HCT116 (cell line): ENCODE results near the gene GUCY2C. TPM values are rescaled to one million over a fixed set of nuclear protein-coding genes. Genes with fewer than 3 reads are reported as not detected.

ENCODE experiments used
- ATAC-seq: fragments of 200-7000 bp; cut with Tn5 transposase; 2 replicates; pipeline ENCODE4 v1.9.1; 2020; ENCODE audit warnings: mild to moderate bottlenecking, moderate library complexity
- BruUV-seq: library from RNA; stranded (reverse); fragments of 400-500 nt; replicated peaks from 2 replicates; lab custom pipeline; 2021; lab: Mats Ljungman, UMichigan
- CTCF ChIA-PET: fragments of 300-600 bp; sonication (Branson Sonifier 250); formaldehyde crosslinking; loops from one replicate; lab custom pipeline; 2021; ENCODE audit warnings: antibody characterized with exemption; lab: Charles Lee
- POLR2A ChIA-PET: fragments of 300-600, 350-600 bp; sonication (Branson Sonifier 250); formaldehyde crosslinking; loops from one replicate; lab custom pipeline; 2021; ENCODE audit warnings: antibody characterized with exemption; lab: Charles Lee
- RAD21 ChIA-PET, 2 experiments: fragments of 300-600 bp; sonication (Branson Sonifier 250); formaldehyde crosslinking; loops; one replicate each; lab custom pipeline; 2023; ENCODE audit warnings: low total read pairs in 2 of 2; ENCODE audit not compliant: uncharacterized antibody in 2 of 2, unreplicated experiment in 2 of 2, low non-redundant PET in 1 of 2; lab: Charles Lee
- DNase-seq: peaks from one replicate; pipeline ENCODE4 v3.0.0-alpha.2; 2010; ENCODE audit warnings: low read depth, low spot score
- H2AFZ ChIP-seq: fragments of 200-600 bp; shearing (Covaris generic), sonication (generic); 2 replicates; pipeline ENCODE4 v1.6.1; 2017; ENCODE audit warnings: low read depth, mixed run types, mixed read lengths, antibody characterized with exemption, low read length; ENCODE audit not compliant: poor library complexity, severe bottlenecking
- H3K27ac ChIP-seq: 2 replicates; pipeline ENCODE4 v1.5.1; 2012; ENCODE audit warnings: low read depth, low read length
- H3K27me3 ChIP-seq: fragments of 200-600 bp; sonication (generic); 2 replicates; pipeline ENCODE4 v1.6.1; 2016; ENCODE audit warnings: mixed run types, low read length, mixed read lengths; ENCODE audit not compliant: insufficient read depth
- H3K36me3 ChIP-seq, 2 experiments: fragments of 200-500 bp in 1 of 2; fragments of 200-600 bp in 1 of 2; sonication (Bioruptor generic) in 1 of 2; sonication (generic) in 1 of 2; 2 replicates each; pipeline versions ENCODE4 v1.5.1 to v1.6.1; 2014 to 2016; ENCODE audit warnings: low read length in 2 of 2, inconsistent platforms in 1 of 2, mixed read lengths in 1 of 2, mixed run types in 1 of 2; ENCODE audit not compliant: insufficient read depth in 2 of 2, control insufficient read depth in 1 of 2
- H3K4me1 ChIP-seq, 2 experiments: fragments of 200-600 bp in 1 of 2; sonication (generic) in 1 of 2; 2 replicates each; pipeline versions ENCODE4 v1.5.1 to v1.6.1; 2012 to 2017; ENCODE audit warnings: low read length in 2 of 2, inconsistent platforms in 1 of 2, mild to moderate bottlenecking in 1 of 2, mixed read lengths in 1 of 2, mixed run types in 1 of 2, moderate library complexity in 1 of 2; ENCODE audit not compliant: insufficient read depth in 2 of 2, control insufficient read depth in 1 of 2
- H3K4me2 ChIP-seq: fragments of 200-600 bp; sonication (generic); 2 replicates; pipeline ENCODE4 v1.6.1; 2017; ENCODE audit warnings: mixed run types, low read length, mixed read lengths
- H3K4me3 ChIP-seq, 2 experiments: fragments of 200-600 bp in 1 of 2; sonication (generic) in 1 of 2; replicated peaks in 1 of 2; 2 replicates each; pipeline ENCODE4 v1.5.1; 2011 to 2016; ENCODE audit warnings: low read length in 2 of 2, control low read depth in 1 of 2, low read depth in 1 of 2, mild to moderate bottlenecking in 1 of 2, mixed read lengths in 1 of 2, mixed run types in 1 of 2
- H3K79me2 ChIP-seq: fragments of 200-600 bp; sonication (generic); 2 replicates; pipeline ENCODE4 v1.6.1; 2017; ENCODE audit warnings: mild to moderate bottlenecking, mixed run types, low read length, moderate library complexity, mixed read lengths; ENCODE audit not compliant: insufficient read depth
- H3K9ac ChIP-seq: fragments of 200-600 bp; sonication (generic); 2 replicates; pipeline ENCODE4 v1.6.1; 2016; ENCODE audit warnings: low read length, mixed read lengths
- H3K9me2 ChIP-seq: fragments of 200-600 bp; sonication (generic), shearing (Covaris generic); 2 replicates; pipeline ENCODE4 v1.6.1; 2017; ENCODE audit warnings: mixed run types, mild to moderate bottlenecking, moderate library complexity; ENCODE audit not compliant: insufficient read depth
- H3K9me3 ChIP-seq, 2 experiments: fragments of 200-500 bp in 1 of 2; fragments of 200-600 bp in 1 of 2; sonication (Bioruptor generic) in 1 of 2; sonication (generic) in 1 of 2; 2 replicates each; pipeline ENCODE4 v1.6.1; 2014 to 2017; ENCODE audit warnings: low read length in 2 of 2, mixed read lengths in 2 of 2, inconsistent platforms in 1 of 2, low read depth in 1 of 2, mild to moderate bottlenecking in 1 of 2, mixed run types in 1 of 2, moderate library complexity in 1 of 2; ENCODE audit not compliant: control insufficient read depth in 1 of 2, insufficient read depth in 1 of 2
- H4K20me1 ChIP-seq: fragments of 200-600 bp; sonication (generic), shearing (Covaris generic); 2 replicates; pipeline ENCODE4 v1.6.1; 2017; ENCODE audit warnings: mixed run types, mild to moderate bottlenecking, moderate library complexity; ENCODE audit not compliant: insufficient read depth
- CBX3 ChIP-seq: IDR thresholded peaks from 2 replicates; pipeline ENCODE4 v1.6.1; 2012; ENCODE audit warnings: low read depth
- EGR1 ChIP-seq: IDR thresholded peaks from 2 replicates; pipeline ENCODE4 v1.6.1; 2012; ENCODE audit warnings: low read depth
- ELF1 ChIP-seq: IDR thresholded peaks from 2 replicates; pipeline ENCODE4 v1.6.1; 2012; ENCODE audit warnings: low read depth, borderline replicate concordance
- EZH2 ChIP-seq: fragments of 200-600 bp; sonication (generic); IDR thresholded peaks from 2 replicates; pipeline ENCODE4 v1.6.1; 2017; ENCODE audit warnings: antibody characterized with exemption, mixed run types
- EZH2phosphoT487 ChIP-seq: fragments of 200-600 bp; IDR thresholded peaks from 2 replicates; pipeline ENCODE4 v1.6.1; 2018; ENCODE audit warnings: antibody characterized with exemption, borderline replicate concordance
- FOSL1 ChIP-seq: IDR thresholded peaks from 2 replicates; pipeline ENCODE4 v1.6.1; 2012; ENCODE audit warnings: low read depth
- MAX ChIP-seq: IDR thresholded peaks from 2 replicates; pipeline ENCODE4 v1.6.1; 2012
- POLR2A ChIP-seq: IDR thresholded peaks from 2 replicates; pipeline ENCODE4 v1.7.0; 2011; ENCODE audit warnings: borderline replicate concordance; ENCODE audit not compliant: insufficient read depth, insufficient read length; ENCODE audit errors: extremely low read depth
- POLR2AphosphoS5 ChIP-seq: IDR thresholded peaks from 2 replicates; pipeline ENCODE4 v1.6.1; 2011; ENCODE audit warnings: mild to moderate bottlenecking, low read depth, low read length, moderate library complexity
- RAD21 ChIP-seq: IDR thresholded peaks from 2 replicates; pipeline ENCODE4 v1.6.1; 2012; ENCODE audit warnings: low read depth, mild to moderate bottlenecking
- SIN3A ChIP-seq: IDR thresholded peaks from 2 replicates; pipeline ENCODE4 v1.6.1; 2012; ENCODE audit warnings: low read depth
- SRF ChIP-seq: IDR thresholded peaks from 2 replicates; pipeline ENCODE4 v1.6.1; 2012; ENCODE audit warnings: low read depth
- TCF7L2 ChIP-seq: IDR thresholded peaks from 2 replicates; pipeline ENCODE4 v1.7.0; 2011; ENCODE audit warnings: borderline replicate concordance, inconsistent platforms; ENCODE audit not compliant: insufficient read depth, insufficient read length; ENCODE audit errors: extremely low read depth
- YY1 ChIP-seq: IDR thresholded peaks from 2 replicates; pipeline ENCODE4 v1.6.1; 2011; ENCODE audit warnings: low read length, low read depth, moderate library complexity, mild to moderate bottlenecking; ENCODE audit not compliant: insufficient replicate concordance; ENCODE audit errors: extremely low read depth
- ZBTB33 ChIP-seq: IDR thresholded peaks from 2 replicates; pipeline ENCODE4 v1.6.1; 2011; ENCODE audit warnings: mild to moderate bottlenecking, low read length, moderate library complexity; ENCODE audit not compliant: insufficient replicate concordance; ENCODE audit errors: extremely low read depth
- ZNF274 ChIP-seq: fragments of 200-500 bp; sonication (Bioruptor generic); IDR thresholded peaks from 2 replicates; pipeline ENCODE4 v1.6.1; 2014; ENCODE audit warnings: mild to moderate bottlenecking, low read depth, low read length, inconsistent platforms
- intact Hi-C: fragments of 100-400 bp; cut with micrococcal nuclease; formaldehyde crosslinking; loops from 2 replicates; pipeline ENCODE4 v1.10.0; 2022
- total RNA-seq: library from RNA; stranded (reverse); gene quantifications from one replicate; pipeline ENCODE4 v1.2.1, GENCODE V29; 2021; ENCODE audit not compliant: unreplicated experiment
- TF ChIP-seq, protein P1 (sequence below), 3 experiments: fragments of 200-600 bp in 1 of 3; sonication (generic) in 1 of 3; IDR thresholded peaks in 2 of 3; conservative IDR thresholded peaks in 1 of 3; 2 replicates each; pipeline ENCODE4 v1.5.1; 2012 to 2017; ENCODE audit warnings: low read depth in 2 of 3, low read length in 2 of 3, antibody characterized with exemption in 1 of 3, borderline replicate concordance in 1 of 3, control low read depth in 1 of 3, mild to moderate bottlenecking in 1 of 3, mixed read lengths in 1 of 3, mixed run types in 1 of 3, moderate library complexity in 1 of 3; ENCODE audit not compliant: insufficient read depth in 1 of 3

The GUCY2C gene
- total RNA-seq, 1 experiment from 2014 or later = not detected

- Histone ChIP-seq H3K9me3 (no peaks in the 10 kb centered on the region), H2AFZ (peak overlapping the region; percentile 64), H3K4me3 (no peak overlapping the region), H3K27me3 (no peaks in the 10 kb centered on the region), H3K4me1 (no peaks in the 10 kb centered on the region), H3K27ac (no peak overlapping the region), H3K9ac (no peak overlapping the region), H4K20me1 (no peaks in the 10 kb centered on the region), H3K4me2 (no peak overlapping the region), H3K36me3 (no peaks in the 10 kb centered on the region), H3K9me2 (no peaks in the 10 kb centered on the region), H3K79me2 (no peaks in the 10 kb centered on the region)
- no peak for TF ChIP-seq ZNF274
- TF ChIP-seq, protein P1, sequence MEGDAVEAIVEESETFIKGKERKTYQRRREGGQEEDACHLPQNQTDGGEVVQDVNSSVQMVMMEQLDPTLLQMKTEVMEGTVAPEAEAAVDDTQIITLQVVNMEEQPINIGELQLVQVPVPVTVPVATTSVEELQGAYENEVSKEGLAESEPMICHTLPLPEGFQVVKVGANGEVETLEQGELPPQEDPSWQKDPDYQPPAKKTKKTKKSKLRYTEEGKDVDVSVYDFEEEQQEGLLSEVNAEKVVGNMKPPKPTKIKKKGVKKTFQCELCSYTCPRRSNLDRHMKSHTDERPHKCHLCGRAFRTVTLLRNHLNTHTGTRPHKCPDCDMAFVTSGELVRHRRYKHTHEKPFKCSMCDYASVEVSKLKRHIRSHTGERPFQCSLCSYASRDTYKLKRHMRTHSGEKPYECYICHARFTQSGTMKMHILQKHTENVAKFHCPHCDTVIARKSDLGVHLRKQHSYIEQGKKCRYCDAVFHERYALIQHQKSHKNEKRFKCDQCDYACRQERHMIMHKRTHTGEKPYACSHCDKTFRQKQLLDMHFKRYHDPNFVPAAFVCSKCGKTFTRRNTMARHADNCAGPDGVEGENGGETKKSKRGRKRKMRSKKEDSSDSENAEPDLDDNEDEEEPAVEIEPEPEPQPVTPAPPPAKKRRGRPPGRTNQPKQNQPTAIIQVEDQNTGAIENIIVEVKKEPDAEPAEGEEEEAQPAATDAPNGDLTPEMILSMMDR (IDR thresholded peaks at IDR 0.05 in 2 of 3, conservative IDR thresholded peaks at IDR 0.05 in 1 of 3; ENCODE audit: borderline replicate concordance in 1 of 3, insufficient read depth in 1 of 3, low read depth in 2 of 3, low read length in 2 of 3) = peak; percentile 30 to 47 (median 46); a peak in 4 of 6 replicates
- TF ChIP-seq RAD21 = peak; percentile 58
- no peak for TF ChIP-seq FOSL1
- CTCF ChIA-PET = interaction anchor here (1.1 to 3.0 kb wide), 3 partner anchors 46 to 381 kb away, joined by 3 to 26 read pairs (median 6); no protein-coding TSS in a partner anchor
- intact Hi-C loops = loop anchor here (1.0 to 2.0 kb wide), 2 partner anchors 105 to 380 kb away; no protein-coding TSS in a partner anchor
- RAD21 ChIA-PET = no interaction called here
- POLR2A ChIA-PET = no interaction called here
- ATAC-seq (peak; percentile 67; the same call in 1 of the 2 replicates), DNase-seq (no peak)
- no TSS peak for BruUV-seq
These were observed 77.4 kb downstream of the GUCY2C start for GRCh38 chr12:14618983-14619382.

- no peak overlapping the region for H3K4me3 ChIP-seq
- no peaks in the 10 kb centered on the region for H3K4me1 ChIP-seq
- no peak overlapping the region for H2AFZ ChIP-seq
- no TSS peak for BruUV-seq
- ChIA-PET POLR2A (no interaction called here), CTCF (no interaction called here), RAD21 (no interaction called here)
- H3K9me2 ChIP-seq = no peaks in the 10 kb centered on the region
- no peak overlapping the region for H3K27ac ChIP-seq
- H3K9me3 ChIP-seq = no peaks in the 10 kb centered on the region
- H4K20me1 ChIP-seq = no peaks in the 10 kb centered on the region
- DNase-seq (no peak), ATAC-seq (no peak)
- H3K36me3 ChIP-seq = no peaks in the 10 kb centered on the region
- H3K4me2 ChIP-seq = no peak overlapping the region
- H3K27me3 ChIP-seq = no peaks in the 10 kb centered on the region
- H3K9ac ChIP-seq = no peak overlapping the region
- no peaks in the 10 kb centered on the region for H3K79me2 ChIP-seq
- intact Hi-C loops = no loop called here
- no peak for TF ChIP-seq EGR1
- no peak for TF ChIP-seq EZH2phosphoT487
- TF ChIP-seq SRF = no peak
- no peak for TF ChIP-seq ELF1
- TF ChIP-seq YY1 = no peak
- no peak for TF ChIP-seq POLR2AphosphoS5
- TF ChIP-seq EZH2 = no peak
- no peak for TF ChIP-seq SIN3A
- no peak for TF ChIP-seq FOSL1
- TF ChIP-seq ZBTB33 = no peak
- TF ChIP-seq MAX = no peak
- no peak for TF ChIP-seq RAD21
- no peak for TF ChIP-seq POLR2A
- no peak for TF ChIP-seq ZNF274
- no peak for TF ChIP-seq CBX3
- no peak for TF ChIP-seq TCF7L2
These were observed 81.7 kb downstream of the GUCY2C start for GRCh38 chr12:14614704-14615121.
